Measurements from ENCODE around the gene CCDC201. TPM values are rescaled to one million over a fixed set of nuclear protein-coding genes. Genes with fewer than 3 reads are reported as not detected.

Gene CCDC201, protein sequence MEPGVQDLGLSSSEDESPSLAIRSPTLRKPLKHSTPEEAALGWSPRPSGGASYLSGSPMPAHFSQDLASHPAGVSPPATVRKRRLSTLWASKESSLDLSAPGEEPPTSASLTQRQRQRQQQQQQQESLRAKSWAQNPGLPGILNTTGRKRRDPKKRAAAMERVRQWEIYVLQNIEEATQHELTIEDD
- not detected in 2 replicates for total RNA-seq

DNA sequence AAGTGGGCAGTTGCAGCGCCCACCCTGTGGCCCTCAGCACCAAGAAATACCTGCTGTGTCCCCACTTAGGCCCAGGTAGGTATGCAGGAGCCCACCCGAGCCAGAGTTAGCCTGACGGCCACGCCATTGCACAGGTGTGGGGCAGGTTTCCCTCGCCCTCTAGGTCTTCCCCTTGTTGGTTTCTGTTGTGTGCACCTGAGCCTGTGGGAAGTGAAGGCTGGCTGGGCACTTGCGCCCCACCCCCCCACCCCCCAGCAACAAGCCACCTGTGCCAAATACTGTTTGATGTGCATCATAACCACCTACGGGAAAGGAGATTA, at the start of gene CCDC201:
Gene CCDC201, minus strand, starts transcription at position 48 of the 320 bp plus-strand sequence. CDS start 75 bp downstream, outside the sequence.
- DNase-seq (ENCODE audit: low read depth in 2 of 2) = no peak

DNA sequence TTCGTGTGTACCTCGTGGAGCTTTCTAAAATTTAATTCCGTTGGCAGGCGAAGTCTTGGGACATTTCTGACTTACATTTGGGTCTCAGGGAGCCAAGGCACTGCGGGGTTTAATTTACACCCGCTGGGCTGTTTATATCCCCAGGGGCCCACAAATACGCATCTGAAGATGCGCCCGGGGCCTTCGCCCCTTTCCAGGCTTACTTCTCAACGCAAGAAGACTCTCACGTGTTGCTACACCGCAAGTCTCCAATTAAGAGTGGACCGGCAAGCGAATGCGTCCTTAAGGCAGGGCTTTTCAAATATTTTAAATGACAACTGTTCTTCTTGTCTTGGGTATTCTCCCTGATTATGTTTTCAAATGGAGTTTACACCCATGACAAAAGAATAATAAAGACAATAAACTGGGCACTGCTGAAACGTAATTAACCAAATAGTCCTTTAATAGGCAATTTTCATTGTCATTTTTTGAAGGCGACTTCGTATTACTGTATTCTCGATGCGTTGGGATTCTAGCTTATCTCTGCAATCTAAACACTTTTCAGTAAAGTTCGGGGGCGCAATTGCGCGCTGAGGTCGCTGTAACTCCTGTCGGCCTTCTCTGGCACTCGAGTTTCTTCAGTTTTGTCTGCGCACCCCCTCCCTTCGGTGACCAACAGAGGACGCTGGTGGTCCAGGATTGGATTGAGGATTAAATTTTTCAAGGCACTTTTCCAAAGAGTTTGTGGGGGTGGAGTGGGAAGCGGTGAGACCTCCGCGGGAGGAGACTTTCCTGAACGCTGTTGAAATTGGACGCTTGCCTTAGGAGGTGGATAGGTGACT, 49.0 kb upstream of the CCDC201 start:
- peak; percentile 45 to 67 for DNase-seq (ENCODE audit: low read depth in 2 of 2)

GRCh38 chr7:45921381-45921698, 48.5 kb upstream of the CCDC201 start:
- DNase-seq (ENCODE audit: low read depth in 2 of 2) = peak in 1 of 2 donors; percentile 6

DNA sequence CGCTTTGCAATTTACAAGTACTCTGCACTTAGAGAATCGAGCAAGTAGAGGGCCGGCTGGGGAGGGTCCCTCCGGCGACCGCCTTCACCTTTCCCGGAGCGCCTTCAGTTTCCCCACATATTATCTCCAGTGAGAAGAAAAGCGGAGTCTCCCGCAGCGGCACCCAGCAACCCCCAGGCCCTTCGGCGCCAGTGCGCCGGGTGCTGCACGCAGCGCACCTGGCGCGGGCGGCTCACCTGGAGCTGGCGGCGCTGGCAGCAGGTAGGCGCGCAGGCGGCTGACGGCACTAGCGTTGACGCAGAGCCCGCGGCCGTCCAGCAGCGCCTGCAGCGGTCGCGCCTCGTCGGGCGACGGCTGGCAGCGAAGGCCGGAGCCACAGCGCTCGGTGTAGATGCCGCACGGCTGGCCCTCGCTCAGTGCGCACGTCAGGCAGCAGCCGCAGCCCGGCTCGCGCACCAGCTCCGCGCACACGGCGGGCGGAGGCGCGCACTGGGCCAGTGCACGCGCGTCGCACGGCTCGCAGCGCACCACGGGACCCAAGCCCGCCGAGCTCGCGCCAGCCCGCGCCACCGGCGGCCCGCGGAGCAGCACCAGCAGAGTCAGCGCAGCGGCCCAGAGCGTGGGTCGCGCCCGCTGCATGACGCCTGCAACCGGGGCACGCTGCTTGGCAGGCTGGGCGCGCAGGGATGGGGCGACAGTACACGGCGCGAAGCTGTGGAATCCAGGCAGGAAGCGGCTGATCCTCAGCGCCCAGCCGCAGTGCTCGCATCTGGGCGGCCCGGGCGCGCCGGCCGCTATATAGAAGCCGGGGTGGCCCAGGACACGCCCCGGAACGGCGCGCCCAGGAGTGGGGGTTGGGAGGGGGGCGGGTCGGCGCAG, 47.9 kb upstream of the CCDC201 start, which contains the start of gene IGFBP3:
Gene IGFBP3, minus strand, starts transcription at position 771 of the 879 bp plus-strand sequence. Its CDS starts 132 bp downstream, at position 639.
- DNase-seq (ENCODE audit: low read depth in 2 of 2) = peak; percentile 5 to 83

- no peak for DNase-seq (ENCODE audit: low read depth in 2 of 2)
Measured at GRCh38 chr7:45919993-45920459, 47.1 kb upstream of the CCDC201 start.

- DNase-seq (ENCODE audit: low read depth in 2 of 2) = no peak
Measured at GRCh38 chr7:45919231-45919784, 46.4 kb upstream of the CCDC201 start.

- no peak for DNase-seq (ENCODE audit: low read depth in 2 of 2)
Measured at GRCh38 chr7:45918556-45918955, 45.7 kb upstream of the CCDC201 start.

GRCh38 chr7:45917658-45918057, 44.8 kb upstream of the CCDC201 start:
- peak; percentile 63 to 66 for DNase-seq (ENCODE audit: low read depth in 2 of 2)

DNA sequence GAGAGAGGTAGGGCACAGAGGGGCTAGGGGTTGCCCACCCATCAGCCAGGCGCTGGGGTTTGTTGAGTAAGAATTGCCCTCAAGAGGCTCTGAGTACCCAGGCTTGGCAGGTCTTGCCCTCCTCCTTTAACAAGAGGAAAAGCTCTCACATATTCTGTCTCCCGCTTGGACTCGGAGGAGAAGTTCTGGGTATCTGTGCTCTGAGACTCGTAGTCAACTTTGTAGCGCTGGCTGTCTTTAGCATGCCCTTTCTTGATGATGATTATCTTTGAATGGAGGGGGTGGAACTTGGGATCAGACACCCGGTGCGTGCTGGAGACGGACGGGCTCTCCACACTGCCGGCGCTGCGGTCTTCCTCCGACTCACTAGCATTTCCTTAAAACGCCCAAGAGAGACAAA, 44.2 kb upstream of the CCDC201 start:
- no peak for DNase-seq (ENCODE audit: low read depth in 2 of 2)

DNA sequence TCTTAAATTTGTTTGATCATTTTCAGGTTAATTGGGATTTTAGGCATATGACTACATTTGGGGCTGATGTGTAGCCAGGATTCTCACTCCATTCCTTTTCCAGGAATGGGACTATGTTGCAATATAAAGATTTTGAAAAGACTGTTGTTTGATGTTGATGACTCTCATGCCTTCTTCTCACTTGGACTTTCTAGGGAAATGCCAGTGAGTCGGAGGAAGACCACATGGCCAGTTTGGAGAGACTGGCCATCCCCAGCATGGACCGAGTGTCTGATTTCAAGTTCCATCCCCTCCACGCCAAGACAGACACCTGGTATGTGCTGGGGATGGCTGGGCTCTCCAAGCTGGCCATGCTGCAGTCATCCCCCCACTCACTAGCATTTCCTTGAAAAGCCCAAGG, 42.7 kb upstream of the CCDC201 start:
- no peak for DNase-seq (ENCODE audit: low read depth in 2 of 2)

- no peak for DNase-seq (ENCODE audit: low read depth in 2 of 2)
Measured at GRCh38 chr7:45914911-45915310, 42.0 kb upstream of the CCDC201 start.

- no peak for DNase-seq (ENCODE audit: low read depth in 2 of 2)
Measured at GRCh38 chr7:45912972-45913371, 40.1 kb upstream of the CCDC201 start.

DNA sequence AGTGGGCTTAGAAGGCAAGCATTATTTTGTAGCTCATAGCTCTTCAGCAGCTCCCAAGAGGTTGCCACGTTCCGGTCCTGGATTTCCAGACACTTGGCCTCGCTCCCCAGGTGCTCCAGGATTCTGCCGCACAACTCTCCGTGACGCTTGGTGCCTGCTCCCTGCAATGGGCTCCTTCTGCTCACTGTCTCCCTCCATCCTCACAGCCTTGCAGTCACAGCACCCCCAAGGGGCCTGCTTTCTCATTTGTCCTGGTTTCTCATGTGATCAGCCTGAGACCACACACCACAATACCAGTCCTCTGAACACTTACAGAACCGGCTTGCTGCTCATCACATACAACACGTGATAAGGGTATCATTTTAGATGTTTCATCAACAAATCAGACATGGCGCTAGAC, 38.4 kb upstream of the CCDC201 start:
- no peak for DNase-seq (ENCODE audit: low read depth in 2 of 2)

- no peak for DNase-seq (ENCODE audit: low read depth in 2 of 2)
Measured at GRCh38 chr7:45910855-45911254, 38.0 kb upstream of the CCDC201 start.

- DNase-seq (ENCODE audit: low read depth in 2 of 2) = no peak
Measured at GRCh38 chr7:45909561-45909960, 36.7 kb upstream of the CCDC201 start.

DNA sequence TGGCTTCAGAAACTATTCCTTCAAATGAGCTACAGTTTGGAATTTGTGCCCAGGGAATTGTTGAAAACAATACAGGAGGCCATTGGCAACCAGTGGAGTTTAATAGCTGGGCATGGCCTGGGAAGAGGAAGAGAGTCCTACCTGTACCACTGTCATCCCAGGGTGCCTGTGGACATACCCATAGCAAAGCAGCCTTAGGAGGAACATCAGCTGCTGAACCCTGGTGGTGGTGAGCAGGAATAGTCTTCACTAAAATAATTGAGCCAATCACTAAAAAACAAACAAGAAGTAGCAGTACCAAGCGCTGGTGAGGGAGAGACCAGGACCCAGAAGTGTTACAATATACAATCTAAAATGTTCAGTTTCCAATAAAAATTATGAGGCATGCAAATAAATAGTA, 29.9 kb upstream of the CCDC201 start:
- DNase-seq (ENCODE audit: low read depth in 2 of 2) = no peak

DNA sequence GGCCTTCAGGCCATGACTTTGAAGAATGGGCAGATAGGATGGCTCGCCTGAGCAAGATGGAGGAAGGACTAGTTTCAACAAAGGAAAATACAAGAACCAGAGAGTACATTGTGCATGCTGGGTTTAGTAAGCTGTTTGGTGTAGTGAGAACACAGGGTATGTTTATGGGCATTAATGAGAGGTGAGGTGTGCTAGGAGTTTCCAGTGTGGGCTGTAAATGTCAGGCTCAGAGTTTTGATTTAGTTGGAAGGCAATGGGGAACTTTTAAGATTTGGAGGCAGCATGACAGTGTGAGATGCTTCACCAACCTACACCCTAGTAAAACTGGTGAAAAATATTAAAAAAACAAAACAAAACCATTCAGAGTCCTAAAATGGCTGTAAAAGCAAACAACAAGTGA, 28.7 kb upstream of the CCDC201 start:
- no peak for DNase-seq (ENCODE audit: low read depth in 2 of 2)

DNA sequence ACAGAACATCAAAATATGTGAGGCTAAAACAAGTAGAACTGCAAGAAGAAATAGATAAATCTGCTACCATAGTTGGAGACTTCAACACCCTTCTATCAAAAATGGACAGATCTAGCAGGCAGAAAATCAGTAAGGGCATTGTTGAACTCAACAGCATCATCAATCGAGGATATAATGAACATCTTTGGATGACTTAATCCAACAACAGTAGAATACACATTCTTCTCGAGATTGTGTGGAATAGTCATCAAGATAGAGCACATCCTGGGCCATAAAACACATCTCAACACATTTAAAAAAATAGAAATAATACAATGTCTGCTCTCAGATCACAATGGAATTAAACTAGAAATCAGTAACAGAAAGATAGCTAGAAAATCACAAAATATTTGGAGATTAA, 25.3 kb upstream of the CCDC201 start:
- no peak for DNase-seq (ENCODE audit: low read depth in 2 of 2)

- no peak for DNase-seq (ENCODE audit: low read depth in 2 of 2)
Measured at GRCh38 chr7:45897042-45897690, 24.3 kb upstream of the CCDC201 start.

- DNase-seq (ENCODE audit: low read depth in 2 of 2) = no peak
Measured at GRCh38 chr7:45894665-45895062, 21.8 kb upstream of the CCDC201 start.

- no peak for DNase-seq (ENCODE audit: low read depth in 2 of 2)
Measured at GRCh38 chr7:45893996-45894664, 21.2 kb upstream of the CCDC201 start.

Measured in lung microvascular endothelial cell (primary cell).